GM18499 (cell line): Measurements from ENCODE around the gene GTF2H4.
"Not testable (repeated sequence)": the region's sequence is repeated elsewhere in the genome, so short reads cannot be mapped to it uniquely, and the experiment has no call there.

Experiments used
- ATAC-seq: cut with Tn5 transposase; IDR thresholded peaks from one replicate; pipeline ENCODE4 v1.9.1; 2021; ENCODE audit warnings: moderate number of reproducible peaks; ENCODE audit not compliant: insufficient read depth, unreplicated experiment

Gene GTF2H4

DNA sequence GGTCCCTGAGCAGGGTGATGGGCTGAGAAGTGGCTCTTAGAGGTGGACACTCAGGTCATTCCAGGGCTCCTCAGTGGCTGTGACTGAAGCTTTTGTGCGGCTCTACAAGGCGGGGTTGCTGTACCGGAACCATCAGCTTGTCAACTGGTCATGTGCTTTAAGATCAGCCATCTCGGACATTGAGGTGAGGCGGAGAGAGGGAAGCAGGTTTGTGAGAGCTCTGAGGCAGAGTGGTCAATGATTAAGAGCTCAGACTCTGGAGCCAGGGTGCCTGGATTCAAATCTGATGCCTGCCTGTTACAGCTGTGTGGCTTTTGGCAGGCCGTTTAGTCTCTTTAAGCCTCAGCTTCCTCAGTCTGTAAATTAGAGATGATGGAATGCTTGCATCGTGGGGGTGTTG is 9.0 kb downstream of the GTF2H4 start:
- ATAC-seq: no peak

DNA sequence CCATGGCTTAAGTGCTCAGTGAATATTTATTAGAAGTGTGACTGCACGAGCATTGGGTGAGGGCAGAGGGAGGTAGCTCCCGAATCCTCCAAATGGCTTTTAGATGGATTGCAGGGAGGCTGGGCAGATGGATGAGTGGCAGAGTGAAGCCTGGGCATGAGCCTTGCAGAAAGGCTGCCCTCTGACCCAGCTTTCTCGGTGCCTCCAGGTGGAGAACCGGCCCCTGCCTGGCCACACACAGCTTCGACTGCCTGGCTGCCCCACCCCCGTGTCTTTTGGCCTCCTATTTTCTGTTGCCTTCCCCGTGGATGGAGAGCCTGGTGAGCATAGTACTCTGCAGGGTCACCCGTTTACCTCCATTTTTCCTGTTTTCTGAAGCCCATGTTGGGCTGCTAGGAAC is 9.5 kb downstream of the GTF2H4 start:
- ATAC-seq: no peak

DNA sequence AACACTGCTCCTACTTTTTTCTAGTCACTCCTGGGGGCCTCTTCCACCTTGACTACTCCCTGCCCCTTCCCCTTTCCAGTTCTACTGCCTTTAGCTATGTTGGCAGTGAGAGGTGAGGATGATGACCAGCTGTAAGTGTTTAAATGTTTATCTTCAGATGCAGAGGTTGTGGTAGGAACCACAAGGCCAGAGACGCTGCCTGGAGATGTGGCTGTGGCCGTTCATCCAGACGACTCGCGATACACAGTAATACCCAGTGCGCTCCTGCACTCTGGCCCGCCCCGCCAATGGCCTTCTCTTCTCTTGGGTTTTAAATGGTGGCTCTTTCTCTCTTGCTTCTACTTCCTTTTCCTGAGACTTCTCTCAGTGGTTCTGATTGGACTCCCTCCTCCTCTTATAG is 10.7 kb downstream of the GTF2H4 start:
- ATAC-seq: no peak

DNA sequence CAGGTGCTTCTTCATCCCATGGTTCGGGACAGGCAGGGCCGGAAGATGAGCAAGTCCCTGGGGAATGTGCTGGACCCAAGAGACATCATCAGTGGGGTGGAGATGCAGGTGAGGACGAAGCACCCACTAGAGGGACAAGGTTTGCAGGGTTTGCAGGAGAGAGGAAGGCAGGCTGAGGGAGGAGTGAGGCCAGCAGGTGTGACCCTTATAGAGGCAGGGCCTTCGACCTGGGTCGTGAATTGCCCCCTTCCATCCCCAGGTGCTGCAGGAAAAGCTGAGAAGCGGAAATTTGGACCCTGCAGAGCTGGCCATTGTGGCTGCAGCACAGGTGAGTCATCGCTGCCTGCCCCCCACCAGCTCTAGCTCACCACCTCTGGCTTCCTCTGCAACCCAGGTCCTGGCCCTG is 14.4 kb downstream of the GTF2H4 start:
- no peak for ATAC-seq

DNA sequence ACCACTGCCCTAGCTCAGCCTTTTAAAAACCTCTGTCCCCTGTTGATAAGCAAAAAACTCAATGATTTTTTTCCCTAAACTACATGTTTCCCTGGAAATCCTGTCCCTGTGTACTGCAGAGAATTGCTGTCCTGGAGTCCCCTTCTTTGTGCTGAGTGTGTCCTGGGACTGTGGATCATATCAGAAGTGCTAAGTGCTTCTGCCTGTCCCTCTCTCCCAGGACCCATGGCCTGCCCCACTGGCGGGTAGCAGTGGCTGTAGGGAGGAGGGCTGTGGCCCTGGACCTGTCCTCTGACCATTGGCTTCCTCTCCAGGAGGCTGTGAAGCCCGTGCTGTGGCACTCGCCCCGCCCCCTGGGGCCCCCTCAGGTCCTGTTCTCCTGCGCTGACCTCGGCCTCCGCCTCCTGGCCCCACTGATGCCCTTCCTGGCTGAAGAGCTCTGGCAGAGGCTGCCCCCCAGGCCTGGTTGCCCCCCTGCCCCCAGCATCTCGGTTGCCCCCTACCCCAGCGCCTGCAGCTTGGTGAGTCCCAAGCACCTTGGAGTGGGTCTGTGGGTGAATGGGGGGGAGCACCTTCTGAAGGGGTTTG is 16.1 kb downstream of the GTF2H4 start:
- not testable (repeated sequence) for ATAC-seq

DNA sequence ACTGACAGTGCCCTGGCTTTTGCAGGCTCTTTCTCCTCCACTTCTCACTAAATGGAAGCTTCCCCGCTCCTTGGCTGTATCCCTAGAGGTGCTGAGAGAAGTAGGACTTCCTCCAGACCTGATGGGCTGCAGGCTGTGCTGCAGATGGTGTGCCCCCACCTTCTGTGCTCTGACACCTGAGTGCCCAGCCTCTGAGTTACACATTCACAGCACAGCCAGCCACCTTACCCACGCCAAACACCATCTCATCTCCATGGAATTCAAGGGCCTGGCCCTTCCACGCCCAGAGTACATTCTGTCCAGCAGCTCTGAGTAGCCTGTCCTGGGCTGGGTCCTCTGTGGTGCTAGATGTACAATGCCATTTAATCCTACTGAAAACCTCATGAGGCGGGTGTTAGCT is 18.6 kb downstream of the GTF2H4 start:
- ATAC-seq: no peak

DNA sequence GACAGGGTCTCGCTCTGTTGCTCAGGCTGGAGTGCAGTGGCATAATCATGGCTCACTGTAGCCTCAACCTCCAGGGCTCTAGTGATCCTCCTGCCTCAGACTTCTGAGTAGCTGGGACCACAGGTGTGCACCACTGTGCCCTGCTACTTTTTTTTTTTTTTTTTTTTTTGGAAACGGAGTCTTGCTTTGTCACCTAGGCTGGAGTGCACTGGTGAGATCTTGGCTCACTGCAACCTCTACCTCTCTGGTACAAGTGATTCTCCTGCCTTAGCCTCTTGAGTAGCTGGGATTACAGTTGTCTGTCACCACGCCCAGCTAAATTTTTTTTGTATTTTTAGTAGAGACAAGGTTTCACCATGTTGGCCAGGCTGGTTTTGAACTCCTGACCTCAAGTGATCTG is 19.1 kb downstream of the GTF2H4 start:
- not testable (repeated sequence) for ATAC-seq

DNA sequence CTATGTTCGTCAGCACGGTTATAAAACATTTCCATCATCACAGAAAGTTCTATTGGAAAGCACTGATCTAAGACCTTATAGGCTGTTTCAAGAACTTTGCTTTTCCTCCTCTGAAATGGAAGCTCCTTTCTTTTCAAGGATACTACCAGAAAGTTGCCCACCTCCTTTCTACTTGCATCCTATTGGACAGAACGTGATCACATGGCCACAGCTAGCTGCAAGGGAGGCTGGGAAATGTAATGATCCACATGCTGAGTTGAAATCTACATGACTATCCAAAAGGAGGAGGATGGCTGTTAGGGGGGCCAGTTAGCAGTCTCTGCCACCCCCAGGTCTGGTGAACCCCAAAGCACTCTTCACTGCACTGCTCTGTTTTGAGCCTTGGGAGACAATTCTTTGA is 20.7 kb downstream of the GTF2H4 start:
- no peak for ATAC-seq

DNA sequence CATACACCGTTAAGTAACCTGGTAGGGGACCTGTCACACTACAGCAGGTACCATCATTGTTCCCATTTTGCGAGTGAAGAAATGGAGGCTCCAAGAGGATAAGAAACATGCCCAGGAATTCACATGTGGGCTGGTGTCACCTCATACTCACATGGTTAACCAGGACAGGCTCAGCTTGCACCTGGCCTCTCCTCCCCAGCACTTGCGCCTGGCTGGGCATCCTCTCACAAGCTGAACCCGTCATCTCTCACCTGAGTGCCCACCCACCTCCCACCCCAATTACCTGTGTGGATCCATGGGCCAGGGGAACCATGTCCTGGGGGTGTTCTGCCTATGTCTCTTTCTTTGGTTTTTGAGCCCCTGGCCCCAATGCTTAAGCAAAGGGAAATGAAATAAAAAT is 22.5 kb downstream of the GTF2H4 start:
- no peak for ATAC-seq

DNA sequence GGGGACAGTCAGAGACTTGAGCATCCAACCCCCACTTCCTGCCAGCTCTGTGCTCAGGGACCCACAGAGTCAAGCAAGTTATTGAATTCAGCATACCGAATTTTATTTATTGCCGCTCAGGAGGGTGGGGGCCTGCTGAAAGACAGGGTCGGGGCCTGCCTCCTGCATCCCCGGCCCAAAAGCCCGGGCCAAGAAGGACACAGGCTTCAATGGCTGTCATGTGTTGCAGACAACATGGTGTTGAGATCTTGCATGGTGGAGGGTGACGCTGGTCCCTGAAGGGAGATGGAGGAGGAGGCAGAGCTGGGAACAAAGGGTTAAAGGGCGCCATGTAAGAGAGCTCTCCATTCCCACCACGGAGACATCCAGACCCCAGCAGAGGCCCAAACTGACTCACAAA is 23.3 kb downstream of the GTF2H4 start:
- ATAC-seq: no peak

DNA sequence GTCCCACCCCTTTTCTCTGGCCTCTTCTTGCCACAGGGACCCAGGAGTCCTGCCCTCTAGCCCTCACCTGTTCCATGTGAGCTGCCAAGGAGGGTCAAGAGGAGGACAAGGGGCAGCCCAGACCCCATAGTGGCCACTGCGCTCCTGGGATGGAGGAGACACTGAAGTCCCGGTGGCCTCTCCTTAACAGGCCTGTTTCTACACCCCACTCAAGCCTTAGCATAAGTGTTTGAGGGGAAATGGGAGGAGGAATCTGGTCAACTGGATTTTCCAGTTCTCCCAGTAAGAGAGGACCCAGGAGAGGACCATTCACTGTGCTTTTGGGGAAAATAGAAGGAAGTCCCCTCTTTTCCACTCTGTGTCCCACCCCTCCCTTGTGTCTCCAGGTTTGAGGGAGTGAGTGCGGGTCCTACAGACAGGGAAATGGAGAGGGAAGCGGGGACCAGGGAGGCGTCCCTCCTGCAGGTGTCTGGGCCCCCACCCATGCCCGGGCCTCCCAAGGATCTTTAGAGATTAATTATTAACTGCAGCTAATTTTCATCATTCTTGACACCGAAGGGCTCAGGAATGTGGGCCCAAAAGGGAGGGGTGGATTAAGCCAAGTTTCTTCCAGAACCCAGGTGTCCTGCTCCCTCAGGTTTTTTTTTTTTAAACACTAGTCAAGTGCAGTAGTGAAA is 24.1 kb downstream of the GTF2H4 start, which contains the start of gene SFTA2:
Gene SFTA2, minus strand, starts transcription at position 202 of the 677 bp plus-strand sequence. Its CDS starts 74 bp downstream, at position 128.
- ATAC-seq: no peak

DNA sequence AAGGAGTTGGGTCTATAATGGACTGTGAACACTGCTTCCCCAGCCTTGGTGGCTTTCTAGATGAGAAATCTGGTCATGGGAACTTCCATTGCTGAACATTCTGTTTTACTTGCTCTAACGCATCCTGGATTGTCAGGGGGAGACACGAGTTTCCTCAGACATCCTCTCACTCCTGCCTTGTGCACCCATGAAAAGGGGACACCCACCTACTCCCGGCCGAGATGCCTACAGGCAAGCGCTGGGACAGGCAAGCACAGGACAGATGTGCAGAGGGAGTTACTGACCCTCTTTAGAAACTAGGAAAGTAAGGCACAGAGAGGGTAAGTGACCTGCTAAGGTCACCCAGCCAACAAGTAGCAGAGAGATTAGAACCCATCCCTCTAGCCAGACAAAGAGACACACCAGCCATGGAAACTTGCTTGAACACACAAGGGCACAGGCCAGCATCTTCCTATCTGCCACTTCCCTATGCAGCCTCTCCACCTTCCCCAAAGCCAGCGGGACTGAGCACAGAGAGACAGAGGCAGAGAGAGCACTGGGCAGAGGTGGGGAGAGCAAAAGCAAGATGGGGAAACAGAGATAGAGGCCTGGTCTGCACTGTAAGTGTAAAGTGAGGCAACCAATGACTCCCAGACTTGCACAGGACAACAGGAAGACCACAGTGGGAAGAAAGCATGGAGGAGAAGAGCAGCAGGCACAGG is 24.8 kb downstream of the GTF2H4 start:
- no peak for ATAC-seq

DNA sequence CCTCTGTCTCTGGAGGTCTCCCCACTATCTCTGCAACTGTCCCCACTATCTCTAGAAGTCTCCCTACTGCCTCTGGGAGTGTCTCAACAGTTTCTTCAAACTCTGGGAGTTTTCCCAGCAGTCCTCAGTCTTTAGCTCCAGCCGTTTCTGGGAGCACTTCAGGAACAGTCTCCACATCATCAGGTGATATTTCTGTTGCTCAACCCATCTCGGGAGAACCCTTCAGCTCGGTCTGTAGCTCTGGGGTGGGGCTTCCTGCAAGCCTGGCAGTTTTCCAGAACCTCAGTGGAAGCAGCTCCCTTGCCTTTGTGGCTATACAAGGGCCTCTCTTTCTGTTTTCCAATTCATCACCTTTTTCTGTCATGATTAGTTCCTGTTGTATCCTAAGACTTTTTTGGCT is 27.0 kb downstream of the GTF2H4 start:
- ATAC-seq: no peak

DNA sequence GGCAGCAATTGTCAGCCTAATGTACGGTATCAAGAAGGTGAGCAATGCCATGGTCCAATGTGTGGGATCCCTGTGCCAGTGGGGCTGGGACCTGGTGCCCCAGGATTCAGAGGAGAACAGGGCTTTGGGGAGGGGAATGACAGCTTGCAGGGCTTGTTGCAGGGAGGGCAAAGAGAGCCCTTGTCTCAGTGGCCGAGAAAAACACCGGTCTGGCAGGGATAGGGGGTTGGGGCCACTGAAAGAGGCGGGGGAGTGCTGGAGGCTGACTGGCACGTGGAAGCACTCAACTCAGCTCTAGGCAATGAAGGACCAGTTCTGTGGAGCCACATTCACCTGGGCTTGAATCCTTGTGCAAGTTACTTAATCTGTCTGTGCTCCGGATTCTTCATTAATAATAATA is 29.3 kb downstream of the GTF2H4 start:
- ATAC-seq: no peak

DNA sequence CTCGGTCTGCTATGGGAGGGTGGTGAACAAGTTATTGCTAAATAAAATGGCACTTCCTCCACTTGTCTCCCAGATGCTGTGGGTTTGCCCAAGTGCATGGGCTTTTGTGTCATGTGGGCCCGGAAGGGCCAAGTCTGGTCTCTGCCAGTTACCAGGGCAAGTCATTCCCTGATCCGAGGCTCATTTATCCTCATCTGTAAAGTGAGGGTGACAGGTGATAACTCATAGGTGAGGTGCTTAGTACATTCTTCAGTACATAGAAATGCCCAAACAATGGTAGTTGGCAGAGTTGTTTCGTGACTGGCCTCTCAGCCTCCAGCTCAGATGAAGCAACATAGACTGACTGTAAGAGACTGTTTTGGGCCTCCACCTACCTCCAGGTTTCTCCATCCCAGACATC is 30.7 kb downstream of the GTF2H4 start:
- ATAC-seq: no peak

DNA sequence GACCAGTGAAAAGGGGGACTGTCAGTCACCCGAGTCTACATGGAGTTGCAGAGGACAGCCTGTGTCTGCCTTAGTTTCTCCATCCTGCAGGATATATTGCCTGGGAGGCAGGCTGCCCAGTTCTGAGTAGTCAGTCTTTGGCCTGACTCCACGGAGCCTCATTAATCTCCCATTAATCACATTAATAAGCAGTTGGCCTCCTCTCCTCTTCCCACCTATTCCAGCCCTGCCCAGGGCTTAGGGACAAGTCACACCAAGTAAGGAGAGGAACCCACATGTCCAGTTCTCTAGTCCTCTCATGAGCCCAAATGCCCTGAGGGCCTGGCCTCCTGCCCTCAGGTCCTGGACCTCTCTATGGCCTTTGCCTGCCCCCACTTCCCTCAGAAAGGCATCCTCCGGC is 31.5 kb downstream of the GTF2H4 start:
- ATAC-seq: no peak

DNA sequence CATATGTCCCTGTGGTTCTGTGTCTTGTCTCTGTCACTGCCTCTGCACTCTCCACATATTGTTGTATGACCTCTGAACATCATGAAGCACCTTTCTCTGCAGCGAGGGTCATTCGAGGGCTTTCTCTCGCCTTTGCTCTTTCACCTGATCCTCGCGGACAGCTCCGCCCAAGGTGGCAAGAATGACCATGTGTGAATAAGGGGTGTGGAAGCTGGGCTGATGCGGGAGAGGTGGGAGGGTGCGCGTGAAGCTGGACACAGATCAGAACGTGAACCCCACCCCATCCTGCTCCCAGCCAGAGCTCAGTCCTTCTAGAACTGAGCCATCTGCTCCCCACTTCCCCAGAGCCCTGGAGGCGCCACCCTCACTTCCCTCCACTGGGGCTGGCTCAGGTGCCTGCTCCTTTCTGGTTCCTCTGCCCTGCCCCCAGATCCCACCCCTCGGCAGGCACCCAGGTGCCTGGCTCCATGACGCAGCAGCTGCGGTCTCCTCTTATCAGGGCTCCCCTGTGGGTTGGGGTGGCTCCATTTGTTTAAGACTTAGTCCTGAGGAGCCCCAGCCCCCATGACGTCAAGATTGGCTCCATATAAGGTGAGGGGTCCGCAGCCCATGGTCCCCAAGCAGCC is 32.5 kb downstream of the GTF2H4 start, which contains the start of gene MUCL3:
Gene MUCL3, plus strand, starts transcription at position 613 of the 626 bp plus-strand sequence. CDS start 27 bp downstream, outside the sequence.
- no peak for ATAC-seq

DNA sequence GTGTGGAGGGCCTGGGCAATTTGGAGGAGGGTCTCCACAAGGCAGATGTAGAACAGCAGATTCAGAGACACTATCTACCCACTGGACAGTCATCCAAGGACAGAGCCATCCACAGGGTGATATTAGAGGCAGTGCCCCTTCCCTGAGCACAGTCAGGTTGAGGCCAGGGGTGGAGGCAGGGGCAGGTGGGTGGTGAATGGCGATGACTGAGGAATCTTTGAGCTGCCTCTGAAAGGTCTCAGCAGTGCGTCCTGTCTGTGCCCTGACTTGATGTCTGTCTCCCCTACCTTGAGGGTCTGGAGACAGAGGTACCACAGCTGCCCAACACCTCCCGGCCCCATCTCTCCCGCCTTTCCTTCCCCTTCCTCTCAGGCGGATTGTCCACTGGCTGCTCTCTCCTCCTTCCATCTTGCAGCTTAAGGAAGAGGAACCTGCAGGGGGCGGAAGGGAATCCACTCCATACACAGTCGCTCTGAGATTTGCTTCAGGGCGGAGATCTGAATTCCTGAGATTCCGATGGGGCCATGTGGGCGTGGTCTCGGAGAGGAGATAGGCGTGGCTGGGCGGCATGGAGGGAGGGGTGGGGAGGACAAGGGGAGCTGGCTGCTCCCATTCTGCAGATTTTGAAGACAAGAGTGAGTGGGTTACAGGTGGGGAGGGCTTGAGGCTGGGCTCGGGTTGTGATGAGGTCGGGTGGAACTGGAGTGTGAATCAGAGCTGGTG is 34.5 kb downstream of the GTF2H4 start:
- ATAC-seq: no peak

DNA sequence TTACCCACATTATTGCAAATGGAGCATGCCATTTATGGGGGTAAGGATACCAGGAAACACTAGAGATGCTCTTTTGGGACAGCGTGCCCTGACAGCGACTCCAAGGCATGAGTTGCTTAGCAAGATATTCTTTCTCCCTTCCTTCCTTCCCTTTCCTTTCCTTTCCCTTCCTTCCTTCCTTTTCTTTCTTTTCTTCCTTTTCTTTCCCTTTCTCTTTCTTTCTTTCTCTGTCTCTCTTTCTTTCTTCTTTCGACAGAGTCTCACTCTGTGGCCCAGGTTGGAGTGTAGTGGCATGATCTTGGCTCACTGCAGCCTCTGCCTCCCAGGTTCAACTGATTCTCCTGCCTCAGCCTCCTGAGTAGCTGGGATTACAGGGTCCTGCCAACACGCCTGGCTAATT is 36.0 kb downstream of the GTF2H4 start:
- ATAC-seq: no peak

DNA sequence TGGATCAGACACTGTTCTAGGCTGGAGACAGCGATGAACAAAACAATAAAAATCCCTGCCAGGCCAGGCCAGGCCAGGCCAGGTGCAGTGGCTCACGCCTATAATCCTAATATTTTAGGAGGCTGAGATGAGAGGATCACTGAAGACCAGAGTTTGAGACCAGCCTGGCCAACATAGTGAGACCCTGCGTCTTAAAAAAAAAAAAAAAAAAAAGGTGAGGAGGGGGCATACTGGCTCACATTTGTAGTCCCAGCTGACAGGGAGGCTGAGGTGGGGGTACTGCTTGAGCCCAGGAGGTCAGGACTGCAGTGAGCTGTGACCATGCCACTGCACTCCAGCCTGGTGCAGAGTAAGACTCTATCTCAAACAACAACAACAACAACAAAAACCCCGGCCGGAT is 37.3 kb downstream of the GTF2H4 start:
- ATAC-seq: no peak
